Left ventricle myocardium inferior (tissue), 1 donor: Measurements from ENCODE around the gene SLC44A1. TPM values are rescaled to one million over a fixed set of nuclear protein-coding genes. Genes with fewer than 3 reads are reported as not detected.

Source experiments
- DNase-seq: peaks from one replicate; pipeline ENCODE4 v3.0.0-alpha.2; 2020
- H3K27ac ChIP-seq: fragments of 200-600 bp; replicated peaks from 2 replicates; pipeline ENCODE4 v1.8.0; 2021
- H3K27me3 ChIP-seq: fragments of 200-600 bp; 2 replicates; pipeline ENCODE4 v1.8.0; 2021; ENCODE audit warnings: low read depth
- H3K36me3 ChIP-seq: fragments of 200-600 bp; 2 replicates; pipeline ENCODE4 v1.8.0; 2021
- H3K4me1 ChIP-seq: fragments of 200-600 bp; 2 replicates; pipeline ENCODE4 v1.8.0; 2021
- H3K4me3 ChIP-seq: fragments of 200-600 bp; 2 replicates; pipeline ENCODE4 v1.8.0; 2021; ENCODE audit warnings: mild to moderate bottlenecking, moderate library complexity
- H3K9me3 ChIP-seq: fragments of 200-600 bp; replicated peaks from 2 replicates; pipeline ENCODE4 v1.8.0; 2021
- CTCF ChIP-seq: fragments of 200-600 bp; IDR thresholded peaks from 2 replicates; pipeline ENCODE4 v1.8.0; 2021; ENCODE audit warnings: antibody characterized with exemption, mild to moderate bottlenecking, borderline replicate concordance
- intact Hi-C: fragments of 100-400 bp; cut with micrococcal nuclease; formaldehyde crosslinking; loops from one replicate; pipeline ENCODE4 v1.11.0; 2022
- total RNA-seq: library from RNA; stranded (reverse); fragmentation: NEBNext Ultra II Directional; extraction: Animal tissue kit (Norgen Biotek cat#: 25700); gene quantifications from one replicate; pipeline ENCODE4 v1.2.1, GENCODE V29; 2021
- donor health status: DM: no; HTN: yes; CAD: no; lungs with severe emphysema.

The SLC44A1 gene
- total RNA-seq, 1 donor from 2014 or later = 27.0 TPM

GRCh38 chr9:105284463-105284862 is 40.0 kb downstream of the SLC44A1 start:
- DNase-seq = no peak
- intact Hi-C loops = no loop called here
- H3K9me3 ChIP-seq = no peaks in the 10 kb centered on the region
- H3K36me3 ChIP-seq = no peaks in the 10 kb centered on the region
- H3K4me1 ChIP-seq = peaks cover 6% of the 10 kb centered on the region
- no peak overlapping the region for H3K4me3 ChIP-seq
- TF ChIP-seq CTCF = no peak
- no peaks in the 10 kb centered on the region for H3K27me3 ChIP-seq
- H3K27ac ChIP-seq = no peak overlapping the region

- Histone ChIP-seq H3K4me1 (peaks cover 17% of the 10 kb centered on the region), H3K9me3 (no peaks in the 10 kb centered on the region), H3K27me3 (no peaks in the 10 kb centered on the region), H3K4me3 (no peak overlapping the region), H3K36me3 (no peaks in the 10 kb centered on the region), H3K27ac (no peak overlapping the region)
- no peak for DNase-seq
- intact Hi-C loops = no loop called here
- TF ChIP-seq CTCF = no peak
These were observed 41.6 kb downstream of the SLC44A1 start for GRCh38 chr9:105286098-105286497.

GRCh38 chr9:105289305-105289704 is 44.9 kb downstream of the SLC44A1 start:
- no peak for DNase-seq
- Histone ChIP-seq H3K27ac (no peak overlapping the region), H3K9me3 (no peaks in the 10 kb centered on the region), H3K4me3 (no peak overlapping the region), H3K36me3 (no peaks in the 10 kb centered on the region), H3K4me1 (peaks cover 33% of the 10 kb centered on the region), H3K27me3 (no peaks in the 10 kb centered on the region)
- intact Hi-C loops = no loop called here
- TF ChIP-seq CTCF = no peak

- Histone ChIP-seq H3K27ac (no peak overlapping the region), H3K4me3 (no peak overlapping the region), H3K36me3 (no peaks in the 10 kb centered on the region), H3K9me3 (no peaks in the 10 kb centered on the region), H3K4me1 (peaks cover 33% of the 10 kb centered on the region), H3K27me3 (no peaks in the 10 kb centered on the region)
- TF ChIP-seq CTCF = no peak
- intact Hi-C loops = no loop called here
- no peak for DNase-seq
These were observed 46.0 kb downstream of the SLC44A1 start for GRCh38 chr9:105290418-105290817.

GRCh38 chr9:105290954-105291353 is 46.5 kb downstream of the SLC44A1 start:
- Histone ChIP-seq H3K27ac (no peak overlapping the region), H3K27me3 (no peaks in the 10 kb centered on the region), H3K4me1 (peaks cover 33% of the 10 kb centered on the region), H3K36me3 (no peaks in the 10 kb centered on the region), H3K9me3 (no peaks in the 10 kb centered on the region), H3K4me3 (no peak overlapping the region)
- intact Hi-C loops = no loop called here
- no peak for TF ChIP-seq CTCF
- no peak for DNase-seq

GRCh38 chr9:105291422-105291859 is 47.0 kb downstream of the SLC44A1 start:
- H3K27ac ChIP-seq = peak overlapping the region; percentile 47
- DNase-seq = no peak
- no peak overlapping the region for H3K4me3 ChIP-seq
- H3K27me3 ChIP-seq = no peaks in the 10 kb centered on the region
- intact Hi-C loops = no loop called here
- no peaks in the 10 kb centered on the region for H3K36me3 ChIP-seq
- H3K4me1 ChIP-seq = peaks cover 38% of the 10 kb centered on the region
- H3K9me3 ChIP-seq = no peaks in the 10 kb centered on the region
- TF ChIP-seq CTCF = no peak
